ENCODE measurements around the gene UFD1. TPM values are rescaled to one million over a fixed set of nuclear protein-coding genes. Genes with fewer than 3 reads are reported as not detected.

The UFD1 gene
- total and polyA plus RNA-seq, 2 experiments from 2014 or later: 51.5 to 79.1 TPM

DNA sequence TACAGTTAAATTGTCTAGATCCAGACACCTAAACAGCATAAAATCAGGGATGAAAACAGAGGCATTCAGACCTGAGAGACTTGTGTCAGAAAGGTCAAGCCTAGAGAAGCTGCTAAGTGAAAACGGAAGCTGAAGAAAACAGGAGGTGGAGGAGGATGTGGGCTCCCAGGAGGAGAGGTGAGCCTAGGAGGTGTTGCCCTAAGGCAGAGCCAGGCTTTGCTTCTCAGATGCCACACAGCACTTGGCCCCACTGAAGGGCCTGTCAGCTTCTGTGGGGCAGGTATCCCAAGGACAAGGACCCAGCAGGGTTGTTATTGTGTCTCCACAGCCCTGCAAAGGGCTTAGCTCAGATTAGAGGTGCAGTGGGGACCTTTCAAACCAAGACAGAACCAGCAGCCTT is 14.4 kb downstream of the UFD1 start:
- Histone ChIP-seq H3K9me3 (ENCODE audit: low read depth) (no peaks in the 10 kb centered on the region), H4K20me1 (ENCODE audit: insufficient read depth, poor library complexity, severe bottlenecking) (no peaks in the 10 kb centered on the region), H3K36me3 (replicated peaks; ENCODE audit: insufficient read depth, low read depth) (no peaks in the 10 kb centered on the region), H3K4me1 (ENCODE audit: insufficient read depth) (no peaks in the 10 kb centered on the region), H2AFZ (no peak overlapping the region), H3K4me2 (no peak overlapping the region), H3K4me3 (no peak overlapping the region), H3K27me3 (no peaks in the 10 kb centered on the region), H3K9me2 (replicated peaks; ENCODE audit: insufficient read depth) (no peaks in the 10 kb centered on the region), H3K79me2 (no peaks in the 10 kb centered on the region), H3K27ac (no peak overlapping the region)
- no peak for DNase-seq (ENCODE audit: low spot score)
- WGBS (ENCODE audit: low lambda C conversion rate, missing lambda C conversion rate): 83% methylated on average over 1 of the region's 1 CpG
- TF ChIP-seq EZH2 (IDR thresholded peaks at IDR 0.05; ENCODE audit: borderline replicate concordance) (no peak), EZH2phosphoT487 (IDR thresholded peaks at IDR 0.05; ENCODE audit: low read depth, severe bottlenecking, unreplicated experiment) (no peak)
- TF ChIP-seq, protein P1, sequence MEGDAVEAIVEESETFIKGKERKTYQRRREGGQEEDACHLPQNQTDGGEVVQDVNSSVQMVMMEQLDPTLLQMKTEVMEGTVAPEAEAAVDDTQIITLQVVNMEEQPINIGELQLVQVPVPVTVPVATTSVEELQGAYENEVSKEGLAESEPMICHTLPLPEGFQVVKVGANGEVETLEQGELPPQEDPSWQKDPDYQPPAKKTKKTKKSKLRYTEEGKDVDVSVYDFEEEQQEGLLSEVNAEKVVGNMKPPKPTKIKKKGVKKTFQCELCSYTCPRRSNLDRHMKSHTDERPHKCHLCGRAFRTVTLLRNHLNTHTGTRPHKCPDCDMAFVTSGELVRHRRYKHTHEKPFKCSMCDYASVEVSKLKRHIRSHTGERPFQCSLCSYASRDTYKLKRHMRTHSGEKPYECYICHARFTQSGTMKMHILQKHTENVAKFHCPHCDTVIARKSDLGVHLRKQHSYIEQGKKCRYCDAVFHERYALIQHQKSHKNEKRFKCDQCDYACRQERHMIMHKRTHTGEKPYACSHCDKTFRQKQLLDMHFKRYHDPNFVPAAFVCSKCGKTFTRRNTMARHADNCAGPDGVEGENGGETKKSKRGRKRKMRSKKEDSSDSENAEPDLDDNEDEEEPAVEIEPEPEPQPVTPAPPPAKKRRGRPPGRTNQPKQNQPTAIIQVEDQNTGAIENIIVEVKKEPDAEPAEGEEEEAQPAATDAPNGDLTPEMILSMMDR (IDR thresholded peaks at IDR 0.05; ENCODE audit: poor library complexity): no peak

DNA sequence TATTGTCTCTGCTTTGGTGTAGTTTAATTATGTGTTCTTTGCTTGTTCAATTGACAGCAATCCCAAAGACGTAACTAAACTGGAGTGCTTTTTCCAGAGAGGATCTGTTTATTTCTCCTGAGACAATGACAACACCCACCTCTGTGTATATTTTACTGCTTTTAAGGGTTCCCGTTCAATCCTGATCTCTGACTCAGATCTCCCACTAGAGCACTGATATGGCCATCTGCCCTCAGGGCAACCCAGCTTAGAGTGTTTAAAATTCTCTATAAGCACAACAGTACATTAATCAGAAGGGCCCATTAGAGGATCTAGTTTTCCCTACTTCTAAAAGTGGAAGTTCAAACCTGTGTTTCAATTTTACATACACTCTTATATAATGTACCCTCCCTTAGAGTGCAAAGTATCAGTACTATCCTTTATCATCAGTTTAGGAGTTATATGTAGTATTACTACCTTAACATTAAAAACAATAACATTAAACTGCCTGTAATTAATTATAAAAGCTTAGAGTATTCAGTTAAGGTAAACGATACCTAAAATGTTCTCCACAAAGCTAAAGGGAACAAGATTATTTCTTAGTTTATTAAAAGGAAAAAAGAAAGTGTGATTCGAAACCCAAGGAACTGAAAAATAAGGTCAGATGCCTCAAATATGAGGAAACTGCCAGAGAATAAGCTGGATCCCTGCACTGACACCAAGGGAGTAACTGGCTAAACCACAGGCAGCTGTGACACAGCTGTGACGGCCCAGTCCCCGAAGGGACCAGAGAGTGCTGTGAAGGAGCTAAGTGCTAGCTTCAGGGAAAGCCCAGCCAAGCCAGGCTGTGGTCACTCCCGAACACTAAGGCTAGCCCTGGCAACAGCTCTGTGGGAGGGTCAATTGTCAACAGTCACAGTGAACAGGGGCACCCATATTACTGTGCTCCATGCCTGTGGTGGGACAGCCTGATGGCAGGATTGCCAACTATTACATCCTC is 15.2 kb downstream of the UFD1 start:
- TF ChIP-seq, protein P1 (IDR thresholded peaks at IDR 0.05; ENCODE audit: poor library complexity): no peak
- no peak for TF ChIP-seq EZH2phosphoT487 (IDR thresholded peaks at IDR 0.05; ENCODE audit: low read depth, severe bottlenecking, unreplicated experiment)
- no peak for TF ChIP-seq EZH2 (IDR thresholded peaks at IDR 0.05; ENCODE audit: borderline replicate concordance)
- 70% methylated on average over 7 of the region's 7 CpGs for WGBS (ENCODE audit: low lambda C conversion rate, missing lambda C conversion rate)
- Histone ChIP-seq H3K27me3 (no peaks in the 10 kb centered on the region), H3K4me2 (no peak overlapping the region), H4K20me1 (ENCODE audit: insufficient read depth, poor library complexity, severe bottlenecking) (no peaks in the 10 kb centered on the region), H3K4me1 (ENCODE audit: insufficient read depth) (no peaks in the 10 kb centered on the region), H3K9me3 (ENCODE audit: low read depth) (no peaks in the 10 kb centered on the region), H3K27ac (no peak overlapping the region), H3K79me2 (no peaks in the 10 kb centered on the region), H3K36me3 (replicated peaks; ENCODE audit: insufficient read depth, low read depth) (no peaks in the 10 kb centered on the region), H2AFZ (no peak overlapping the region), H3K9me2 (replicated peaks; ENCODE audit: insufficient read depth) (no peaks in the 10 kb centered on the region), H3K4me3 (no peak overlapping the region)
- no peak for DNase-seq (ENCODE audit: low spot score)

DNA sequence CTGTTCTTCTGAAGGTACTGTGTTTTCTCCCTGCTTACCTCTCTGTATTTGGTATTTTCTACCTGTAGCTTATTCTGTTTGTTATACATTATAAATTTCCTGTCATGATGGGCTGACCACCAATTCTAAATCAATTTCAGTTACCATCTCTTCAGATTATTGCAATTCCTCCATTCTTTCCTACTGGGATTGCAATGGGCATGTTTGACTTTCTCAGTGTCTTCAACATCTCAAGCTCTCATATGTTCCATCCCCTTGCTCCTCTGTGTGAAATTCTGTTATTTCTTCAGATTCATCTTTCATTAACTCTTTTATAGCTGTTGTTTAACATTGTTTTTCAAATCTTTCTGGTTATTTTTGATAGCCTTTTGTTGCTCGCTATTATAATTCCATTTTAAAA is 16.0 kb downstream of the UFD1 start:
- Histone ChIP-seq H3K4me3 (no peak overlapping the region), H4K20me1 (ENCODE audit: insufficient read depth, poor library complexity, severe bottlenecking) (no peaks in the 10 kb centered on the region), H3K9me3 (ENCODE audit: low read depth) (no peaks in the 10 kb centered on the region), H3K9me2 (replicated peaks; ENCODE audit: insufficient read depth) (no peaks in the 10 kb centered on the region), H3K27me3 (no peaks in the 10 kb centered on the region), H3K36me3 (replicated peaks; ENCODE audit: insufficient read depth, low read depth) (no peaks in the 10 kb centered on the region), H3K4me2 (no peak overlapping the region), H3K4me1 (ENCODE audit: insufficient read depth) (no peaks in the 10 kb centered on the region), H3K27ac (no peak overlapping the region), H2AFZ (no peak overlapping the region), H3K79me2 (no peaks in the 10 kb centered on the region)
- TF ChIP-seq EZH2phosphoT487 (IDR thresholded peaks at IDR 0.05; ENCODE audit: low read depth, severe bottlenecking, unreplicated experiment) (no peak), EZH2 (IDR thresholded peaks at IDR 0.05; ENCODE audit: borderline replicate concordance) (no peak)
- TF ChIP-seq, protein P1 (IDR thresholded peaks at IDR 0.05; ENCODE audit: poor library complexity): no peak
- 100% methylated on average over 1 of the region's 1 CpG for WGBS (ENCODE audit: low lambda C conversion rate, missing lambda C conversion rate)
- DNase-seq (ENCODE audit: low spot score): no peak
